ENCODE measurements around the gene ZFP3. TPM values are rescaled to one million over a fixed set of nuclear protein-coding genes. Genes with fewer than 3 reads are reported as not detected.

Gene ZFP3
- total RNA-seq, 1 experiment from 2014 or later = 0.11 TPM

GRCh38 chr17:5097101-5097834 is 19.0 kb downstream of the ZFP3 start:
- H4K20me1 ChIP-seq (ENCODE audit: control insufficient read depth, insufficient read depth, insufficient read length) = no peaks in the 10 kb centered on the region
- peaks cover 7% of the 10 kb centered on the region for H3K23me2 ChIP-seq (ENCODE audit: insufficient read length, low read depth, low read length, poor library complexity, severe bottlenecking)
- H2AK5ac ChIP-seq (ENCODE audit: insufficient read length, low read length) = no peak overlapping the region
- no peak overlapping the region for H3K56ac ChIP-seq (ENCODE audit: insufficient read length, low read depth, low read length)
- H2BK12ac ChIP-seq (ENCODE audit: insufficient read length, low read depth, low read length) = no peak overlapping the region
- H3K27ac ChIP-seq (ENCODE audit: insufficient read length, low read depth, low read length) = no peak overlapping the region
- WGBS (ENCODE audit: extremely low coverage, insufficient read length, low lambda C conversion rate) = no CpG with 5 or more reads among the region's 63 CpGs
- Mint-ChIP-seq H3K27me3 (ENCODE audit: low read depth) (peaks cover 65% of the 10 kb centered on the region), H3K36me3 (ENCODE audit: insufficient read depth in 1 of 3, low read depth in 3 of 3) (peaks cover 10 to 36% (median 24%) of the 10 kb centered on the region in 3 experiments), H3K9me3 (peaks cover 48 to 53% of the 10 kb centered on the region in 2 experiments), H3K4me3 (peak overlapping the region; percentile 82), H3K27ac (peak overlapping the region in 1 of 3 experiments; percentile 90; a peak in 1 of 7 replicates), H3K4me1 (peaks cover 2 to 3% of the 10 kb centered on the region in 2 experiments; a peak in 1 of 4 replicates)
- H4K5ac ChIP-seq (ENCODE audit: insufficient read length, low read depth, low read length) = no peak overlapping the region
- no peak overlapping the region for H4K91ac ChIP-seq (ENCODE audit: insufficient read length, low read depth, low read length)
- no peak overlapping the region for H3T11ph ChIP-seq (ENCODE audit: low read length)
- H3K9me3 ChIP-seq (ENCODE audit: control insufficient read depth, low read depth, low read length) = peaks cover 33% of the 10 kb centered on the region
- H3K9ac ChIP-seq (ENCODE audit: extremely low read depth, insufficient read length, low read length) = peak overlapping the region; percentile 45
- no peak overlapping the region for H2BK20ac ChIP-seq (ENCODE audit: low read depth, low read length, poor library complexity, severe bottlenecking)
- H3K79me2 ChIP-seq (ENCODE audit: insufficient read depth, low read length) = no peaks in the 10 kb centered on the region
- no peak overlapping the region for H3K14ac ChIP-seq (ENCODE audit: insufficient read depth, low read length)
- H3K79me1 ChIP-seq (ENCODE audit: insufficient read depth, low read depth, low read length, poor library complexity, severe bottlenecking) = no peaks in the 10 kb centered on the region
- H2BK120ac ChIP-seq (ENCODE audit: low read depth, low read length, poor library complexity, severe bottlenecking) = no peak overlapping the region
- peak overlapping the region; percentile 78 for H3K18ac ChIP-seq (ENCODE audit: insufficient read length, low read depth, low read length)
- peak overlapping the region; percentile 65 for H3K4me2 ChIP-seq (ENCODE audit: insufficient read depth, insufficient read length, low read length)
- no peak for TF ChIP-seq CTCF (conservative IDR thresholded peaks at IDR 0.05)
- no peak overlapping the region for H4K8ac ChIP-seq (replicated peaks; ENCODE audit: insufficient read length, low read depth, low read length)
- H3K4me1 ChIP-seq (ENCODE audit: insufficient read depth, low read length) = no peaks in the 10 kb centered on the region
- H3K23ac ChIP-seq (ENCODE audit: insufficient read length, low read depth, low read length) = no peak overlapping the region
- H3K4ac ChIP-seq (ENCODE audit: low read depth, low read length) = no peak overlapping the region
- DNase-seq = peak; percentile 97
- H2BK15ac ChIP-seq (ENCODE audit: low read depth, low read length) = no peak overlapping the region
- no peaks in the 10 kb centered on the region for H3K27me3 ChIP-seq (ENCODE audit: insufficient read depth, low read length)
- no peak overlapping the region for H2AFZ ChIP-seq (ENCODE audit: low read length)
- H2BK5ac ChIP-seq (ENCODE audit: insufficient read length, low read length) = no peak overlapping the region

All from H9 (cell line).